HG02840 (cell line): ENCODE data around the gene STH.
"Not testable (repeated sequence)": the region's sequence is repeated elsewhere in the genome, so short reads cannot be mapped to it uniquely, and the experiment has no call there.

Experiments
- ATAC-seq: cut with Tn5 transposase; IDR thresholded peaks from one replicate; pipeline ENCODE4 v1.9.1; 2021; ENCODE audit warnings: mild to moderate bottlenecking, moderate library complexity, moderate number of reproducible peaks; ENCODE audit not compliant: unreplicated experiment, low FRiP score

The STH gene

DNA sequence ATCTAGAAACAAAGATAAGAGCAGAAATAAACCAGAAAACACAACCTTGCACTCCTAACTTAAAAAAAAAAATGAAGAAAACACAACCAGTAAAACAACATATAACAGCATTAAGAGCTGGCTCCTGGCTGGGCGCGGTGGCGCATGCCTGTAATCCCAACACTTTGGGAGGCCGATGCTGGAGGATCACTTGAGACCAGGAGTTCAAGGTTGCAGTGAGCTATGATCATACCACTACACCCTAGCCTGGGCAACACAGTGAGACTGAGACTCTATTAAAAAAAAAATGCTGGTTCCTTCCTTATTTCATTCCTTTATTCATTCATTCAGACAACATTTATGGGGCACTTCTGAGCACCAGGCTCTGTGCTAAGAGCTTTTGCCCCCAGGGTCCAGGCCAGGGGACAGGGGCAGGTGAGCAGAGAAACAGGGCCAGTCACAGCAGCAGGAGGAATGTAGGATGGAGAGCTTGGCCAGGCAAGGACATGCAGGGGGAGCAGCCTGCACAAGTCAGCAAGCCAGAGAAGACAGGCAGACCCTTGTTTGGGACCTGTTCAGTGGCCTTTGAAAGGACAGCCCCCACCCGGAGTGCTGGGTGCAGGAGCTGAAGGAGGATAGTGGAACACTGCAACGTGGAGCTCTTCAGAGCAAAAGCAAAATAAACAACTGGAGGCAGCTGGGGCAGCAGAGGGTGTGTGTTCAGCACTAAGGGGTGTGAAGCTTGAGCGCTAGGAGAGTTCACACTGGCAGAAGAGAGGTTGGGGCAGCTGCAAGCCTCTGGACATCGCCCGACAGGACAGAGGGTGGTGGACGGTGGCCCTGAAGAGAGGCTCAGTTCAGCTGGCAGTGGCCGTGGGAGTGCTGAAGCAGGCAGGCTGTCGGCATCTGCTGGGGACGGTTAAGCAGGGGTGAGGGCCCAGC, 2.6 kb downstream of the STH start:
- ATAC-seq = no peak

DNA sequence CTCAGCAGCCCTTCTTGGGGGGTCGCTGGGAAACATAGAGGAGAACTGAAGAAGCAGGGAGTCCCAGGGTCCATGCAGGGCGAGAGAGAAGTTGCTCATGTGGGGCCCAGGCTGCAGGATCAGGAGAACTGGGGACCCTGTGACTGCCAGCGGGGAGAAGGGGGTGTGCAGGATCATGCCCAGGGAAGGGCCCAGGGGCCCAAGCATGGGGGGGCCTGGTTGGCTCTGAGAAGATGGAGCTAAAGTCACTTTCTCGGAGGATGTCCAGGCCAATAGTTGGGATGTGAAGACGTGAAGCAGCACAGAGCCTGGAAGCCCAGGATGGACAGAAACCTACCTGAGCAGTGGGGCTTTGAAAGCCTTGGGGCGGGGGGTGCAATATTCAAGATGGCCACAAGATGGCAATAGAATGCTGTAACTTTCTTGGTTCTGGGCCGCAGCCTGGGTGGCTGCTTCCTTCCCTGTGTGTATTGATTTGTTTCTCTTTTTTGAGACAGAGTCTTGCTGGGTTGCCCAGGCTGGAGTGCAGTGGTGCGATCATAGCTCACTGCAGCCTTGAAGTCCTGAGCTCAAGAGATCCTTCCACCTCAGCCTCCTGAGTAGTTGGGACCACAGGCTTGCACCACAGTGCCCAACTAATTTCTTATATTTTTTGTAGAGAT, 3.4 kb downstream of the STH start:
- ATAC-seq = no peak

DNA sequence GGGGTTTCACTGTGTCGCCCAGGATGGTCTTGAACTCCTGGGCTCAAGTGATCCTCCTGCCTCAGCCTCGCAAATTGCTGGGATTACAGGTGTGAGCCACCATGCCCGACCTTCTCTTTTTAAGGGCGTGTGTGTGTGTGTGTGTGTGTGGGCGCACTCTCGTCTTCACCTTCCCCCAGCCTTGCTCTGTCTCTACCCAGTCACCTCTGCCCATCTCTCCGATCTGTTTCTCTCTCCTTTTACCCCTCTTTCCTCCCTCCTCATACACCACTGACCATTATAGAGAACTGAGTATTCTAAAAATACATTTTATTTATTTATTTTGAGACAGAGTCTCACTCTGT, 3.9 kb downstream of the STH start:
- no peak for ATAC-seq

- no peak for ATAC-seq
Measured at GRCh38 chr17:46003907-46004748, 5.1 kb downstream of the STH start.

DNA sequence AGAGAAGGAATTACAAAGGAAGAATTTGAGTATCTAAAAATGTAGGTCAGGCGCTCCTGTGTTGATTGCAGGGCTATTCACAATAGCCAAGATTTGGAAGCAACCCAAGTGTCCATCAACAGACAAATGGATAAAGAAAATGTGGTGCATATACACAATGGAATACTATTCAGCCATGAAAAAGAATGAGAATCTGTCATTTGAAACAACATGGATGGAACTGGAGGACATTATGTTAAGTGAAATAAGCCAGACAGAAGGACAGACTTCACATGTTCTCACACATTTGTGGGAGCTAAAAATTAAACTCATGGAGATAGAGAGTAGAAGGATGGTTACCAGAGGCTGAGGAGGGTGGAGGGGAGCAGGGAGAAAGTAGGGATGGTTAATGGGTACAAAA, 7.0 kb downstream of the STH start:
- not testable (repeated sequence) for ATAC-seq

DNA sequence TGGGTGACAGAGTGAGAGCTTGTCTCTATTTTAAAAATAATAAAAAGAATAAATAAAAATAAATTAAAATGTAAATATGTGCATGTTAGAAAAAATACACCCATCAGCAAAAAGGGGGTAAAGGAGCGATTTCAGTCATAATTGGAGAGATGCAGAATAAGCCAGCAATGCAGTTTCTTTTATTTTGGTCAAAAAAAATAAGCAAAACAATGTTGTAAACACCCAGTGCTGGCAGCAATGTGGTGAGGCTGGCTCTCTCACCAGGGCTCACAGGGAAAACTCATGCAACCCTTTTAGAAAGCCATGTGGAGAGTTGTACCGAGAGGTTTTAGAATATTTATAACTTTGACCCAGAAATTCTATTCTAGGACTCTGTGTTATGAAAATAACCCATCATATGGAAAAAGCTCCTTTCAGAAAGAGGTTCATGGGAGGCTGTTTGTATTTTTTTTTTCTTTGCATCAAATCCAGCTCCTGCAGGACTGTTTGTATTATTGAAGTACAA, 8.5 kb downstream of the STH start:
- ATAC-seq = no peak

GRCh38 chr17:46008591-46008990, 9.5 kb downstream of the STH start:
- ATAC-seq = no peak

GRCh38 chr17:46009681-46010596, 10.9 kb downstream of the STH start:
- no peak for ATAC-seq

GRCh38 chr17:46010597-46011186, 11.6 kb downstream of the STH start:
- no peak for ATAC-seq

DNA sequence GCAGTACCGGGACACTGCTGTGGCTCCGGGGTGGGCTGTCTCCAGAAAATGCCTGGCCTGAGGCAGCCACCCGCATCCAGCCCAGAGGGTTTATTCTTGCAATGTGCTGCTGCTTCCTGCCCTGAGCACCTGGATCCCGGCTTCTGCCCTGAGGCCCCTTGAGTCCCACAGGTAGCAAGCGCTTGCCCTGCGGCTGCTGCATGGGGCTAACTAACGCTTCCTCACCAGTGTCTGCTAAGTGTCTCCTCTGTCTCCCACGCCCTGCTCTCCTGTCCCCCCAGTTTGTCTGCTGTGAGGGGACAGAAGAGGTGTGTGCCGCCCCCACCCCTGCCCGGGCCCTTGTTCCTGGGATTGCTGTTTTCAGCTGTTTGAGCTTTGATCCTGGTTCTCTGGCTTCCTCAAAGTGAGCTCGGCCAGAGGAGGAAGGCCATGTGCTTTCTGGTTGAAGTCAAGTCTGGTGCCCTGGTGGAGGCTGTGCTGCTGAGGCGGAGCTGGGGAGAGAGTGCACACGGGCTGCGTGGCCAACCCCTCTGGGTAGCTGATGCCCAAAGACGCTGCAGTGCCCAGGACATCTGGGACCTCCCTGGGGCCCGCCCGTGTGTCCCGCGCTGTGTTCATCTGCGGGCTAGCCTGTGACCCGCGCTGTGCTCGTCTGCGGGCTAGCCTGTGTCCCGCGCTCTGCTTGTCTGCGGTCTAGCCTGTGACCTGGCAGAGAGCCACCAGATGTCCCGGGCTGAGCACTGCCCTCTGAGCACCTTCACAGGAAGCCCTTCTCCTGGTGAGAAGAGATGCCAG, 12.9 kb downstream of the STH start:
- no peak for ATAC-seq

DNA sequence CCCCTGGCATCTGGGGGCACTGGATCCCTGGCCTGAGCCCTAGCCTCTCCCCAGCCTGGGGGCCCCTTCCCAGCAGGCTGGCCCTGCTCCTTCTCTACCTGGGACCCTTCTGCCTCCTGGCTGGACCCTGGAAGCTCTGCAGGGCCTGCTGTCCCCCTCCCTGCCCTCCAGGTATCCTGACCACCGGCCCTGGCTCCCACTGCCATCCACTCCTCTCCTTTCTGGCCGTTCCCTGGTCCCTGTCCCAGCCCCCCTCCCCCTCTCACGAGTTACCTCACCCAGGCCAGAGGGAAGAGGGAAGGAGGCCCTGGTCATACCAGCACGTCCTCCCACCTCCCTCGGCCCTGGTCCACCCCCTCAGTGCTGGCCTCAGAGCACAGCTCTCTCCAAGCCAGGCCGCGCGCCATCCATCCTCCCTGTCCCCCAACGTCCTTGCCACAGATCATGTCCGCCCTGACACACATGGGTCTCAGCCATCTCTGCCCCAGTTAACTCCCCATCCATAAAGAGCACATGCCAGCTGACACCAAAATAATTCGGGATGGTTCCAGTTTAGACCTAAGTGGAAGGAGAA, 13.5 kb downstream of the STH start:
- no peak for ATAC-seq

DNA sequence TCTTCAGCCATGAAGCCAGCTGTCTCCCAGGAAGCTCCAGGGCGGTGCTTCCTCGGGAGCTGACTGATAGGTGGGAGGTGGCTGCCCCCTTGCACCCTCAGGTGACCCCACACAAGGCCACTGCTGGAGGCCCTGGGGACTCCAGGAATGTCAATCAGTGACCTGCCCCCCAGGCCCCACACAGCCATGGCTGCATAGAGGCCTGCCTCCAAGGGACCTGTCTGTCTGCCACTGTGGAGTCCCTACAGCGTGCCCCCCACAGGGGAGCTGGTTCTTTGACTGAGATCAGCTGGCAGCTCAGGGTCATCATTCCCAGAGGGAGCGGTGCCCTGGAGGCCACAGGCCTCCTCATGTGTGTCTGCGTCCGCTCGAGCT, 14.1 kb downstream of the STH start:
- ATAC-seq = no peak

- no peak for ATAC-seq
Measured at GRCh38 chr17:46013502-46014165, 14.6 kb downstream of the STH start.

DNA sequence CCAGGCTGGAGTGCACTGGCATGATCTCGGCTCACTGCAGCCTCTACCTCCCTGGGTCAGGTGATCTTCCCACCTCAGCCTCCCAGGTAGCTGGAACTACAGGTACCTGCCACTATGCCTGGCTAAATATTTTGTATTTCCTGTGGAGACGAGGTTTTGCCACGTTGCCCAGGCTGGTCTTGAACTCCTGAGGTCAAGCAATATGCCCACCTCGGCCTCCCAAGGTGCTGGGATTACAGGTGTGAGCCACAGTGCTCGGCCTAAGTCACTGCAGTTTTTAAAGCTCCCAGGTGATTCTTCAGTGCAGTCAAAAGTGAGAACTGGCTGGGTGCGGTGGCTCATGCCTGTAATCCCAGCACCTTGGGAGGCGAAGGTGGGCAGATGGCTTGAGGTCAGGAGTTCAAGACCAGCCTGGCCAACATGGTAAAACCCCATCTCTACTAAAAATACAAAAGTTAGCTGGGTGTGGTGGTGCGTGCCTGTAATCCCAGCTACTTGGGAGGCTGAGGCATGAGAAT, 20.4 kb downstream of the STH start:
- not testable (repeated sequence) for ATAC-seq

GRCh38 chr17:46020023-46020761, 21.1 kb downstream of the STH start:
- no peak for ATAC-seq

DNA sequence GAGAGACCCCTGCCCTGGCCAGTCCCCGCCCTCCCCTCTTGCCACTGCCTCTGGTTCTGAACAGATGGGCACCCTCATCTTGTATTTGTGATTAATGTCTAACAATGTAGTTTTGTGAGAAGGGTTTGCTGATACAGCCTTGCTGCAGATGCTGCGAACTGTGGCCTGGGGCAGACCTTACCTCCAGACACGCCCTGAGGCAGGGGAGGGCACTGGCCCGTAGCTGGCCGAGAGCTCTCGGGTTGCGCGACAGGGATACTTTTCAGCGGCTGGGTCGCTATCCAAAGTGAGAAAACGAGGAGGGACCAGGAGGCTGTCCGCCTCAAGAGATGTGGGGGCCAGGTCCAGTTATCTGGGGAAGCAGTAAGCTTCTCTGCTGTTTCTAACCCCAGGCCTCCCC, 21.9 kb downstream of the STH start:
- no peak for ATAC-seq

- ATAC-seq = not testable (repeated sequence)
Measured at GRCh38 chr17:46023366-46023765, 24.3 kb downstream of the STH start.
